ENCODE data around the gene NAPA.

The NAPA gene

DNA sequence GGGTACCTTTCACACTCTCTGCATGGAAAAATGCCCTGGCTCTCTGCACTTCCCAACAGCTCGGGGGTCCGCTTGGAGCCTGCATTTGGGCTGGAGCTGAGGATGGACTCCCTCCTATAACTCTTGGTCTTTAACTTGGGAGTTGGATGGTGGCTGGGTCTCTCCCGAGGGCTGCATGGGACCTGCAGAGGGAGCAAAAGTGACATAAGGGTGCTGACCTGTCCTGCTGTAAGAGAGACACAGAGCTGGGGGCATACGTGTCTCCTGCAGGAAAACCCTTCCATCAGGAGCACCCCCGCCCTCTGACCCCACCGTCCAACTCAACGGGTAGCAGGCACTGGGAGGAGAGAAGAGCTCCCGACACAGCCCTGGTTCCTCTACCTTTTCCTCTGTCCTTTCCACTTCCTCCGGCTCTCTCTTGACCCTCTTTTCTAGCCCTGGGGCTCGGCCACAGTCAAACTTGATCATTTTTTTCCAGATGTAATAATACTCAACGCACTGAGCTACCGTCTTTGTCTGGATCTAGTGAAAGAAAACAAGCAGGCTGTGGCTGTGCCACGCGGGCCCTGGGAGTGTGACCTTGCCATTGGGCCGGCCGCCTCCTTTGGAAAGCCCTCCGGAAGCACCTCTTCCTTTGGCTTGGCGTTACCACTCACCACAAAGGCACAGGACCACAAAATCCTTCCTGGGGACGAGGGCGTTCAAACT is 6.8 kb upstream of the NAPA start:
- FAIRE-seq, result no peak

DNA sequence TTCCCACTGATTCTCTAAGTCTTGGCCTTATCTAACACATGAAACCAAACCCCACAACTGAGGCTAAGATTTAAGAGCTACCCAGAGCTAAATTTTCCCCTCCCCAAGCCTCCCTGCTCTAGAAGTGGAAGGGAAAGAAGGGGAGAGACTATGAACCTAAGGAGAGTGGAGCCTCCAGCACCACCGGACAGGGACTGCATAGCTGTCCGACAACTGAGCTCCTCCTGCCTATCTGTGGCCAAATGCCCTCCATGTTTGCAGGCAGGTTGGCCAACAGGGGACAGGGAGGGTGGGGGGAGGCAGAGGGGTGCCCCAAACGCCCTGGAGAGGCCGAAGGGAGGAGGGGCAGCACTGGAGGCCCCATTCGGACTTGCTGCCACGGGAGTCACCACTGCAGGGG is 6.0 kb upstream of the NAPA start:
- no peak for FAIRE-seq

DNA sequence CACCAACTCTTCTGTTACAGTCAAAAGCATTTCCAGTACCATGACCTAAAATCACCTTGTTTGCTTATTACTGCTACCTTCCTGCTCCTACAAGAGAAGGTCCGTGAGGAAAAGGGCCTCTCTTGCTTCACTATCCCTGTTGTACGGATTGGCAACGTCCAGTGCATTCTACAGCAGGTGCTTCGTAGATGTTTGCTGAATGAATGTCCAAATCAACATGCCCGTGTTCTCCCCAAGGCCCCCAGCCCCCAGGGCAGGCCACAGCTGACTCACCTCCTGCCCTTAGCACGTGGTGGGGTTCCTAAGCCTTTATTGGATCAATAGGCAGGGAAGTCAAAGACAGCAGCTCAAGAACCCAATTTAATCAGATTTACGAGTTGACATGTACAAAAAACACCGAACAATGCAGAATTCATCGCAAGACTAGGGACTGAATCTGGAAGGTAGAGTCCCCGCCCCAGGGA is 5.5 kb upstream of the NAPA start:
- FAIRE-seq, result no peak

DNA sequence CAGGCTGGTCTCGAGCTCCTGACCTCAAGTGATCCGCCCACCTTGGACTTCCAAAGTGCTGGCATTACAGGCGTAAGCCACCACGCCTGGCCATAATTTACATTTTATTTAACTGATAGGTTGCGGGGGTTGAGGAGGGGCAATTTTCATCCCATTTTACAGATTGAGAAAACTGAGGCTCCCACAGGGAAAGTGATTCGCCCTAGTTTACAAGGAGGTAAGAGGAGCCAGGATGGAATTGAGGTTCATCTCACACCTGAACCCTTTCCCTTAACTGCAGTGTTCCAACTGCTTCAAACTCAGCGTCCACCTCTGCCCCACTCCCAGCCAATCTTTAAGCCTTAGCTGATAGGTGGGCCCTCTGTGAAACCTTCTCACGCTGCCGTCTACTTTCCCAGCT is 4.0 kb upstream of the NAPA start:
- FAIRE-seq, result no peak

DNA sequence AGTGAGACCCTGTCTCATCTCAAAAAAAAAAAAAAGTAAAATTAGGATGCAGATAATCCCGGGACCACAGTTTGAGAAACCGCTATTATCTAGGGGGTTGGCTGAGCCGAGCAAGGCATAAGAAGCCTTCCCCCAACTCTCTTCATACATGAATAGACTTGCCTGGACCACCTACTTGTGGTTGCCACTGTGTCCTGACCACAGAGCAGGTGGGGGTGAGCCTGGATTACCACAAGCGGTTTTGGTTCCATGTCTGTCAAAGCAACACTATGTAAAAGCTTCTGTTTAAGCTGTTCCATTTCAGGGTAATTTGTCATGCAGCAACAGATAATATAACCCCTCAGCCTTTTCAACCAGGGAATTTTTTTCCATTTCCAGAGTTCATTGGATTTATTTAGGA is 3.3 kb upstream of the NAPA start:
- FAIRE-seq, result no peak

DNA sequence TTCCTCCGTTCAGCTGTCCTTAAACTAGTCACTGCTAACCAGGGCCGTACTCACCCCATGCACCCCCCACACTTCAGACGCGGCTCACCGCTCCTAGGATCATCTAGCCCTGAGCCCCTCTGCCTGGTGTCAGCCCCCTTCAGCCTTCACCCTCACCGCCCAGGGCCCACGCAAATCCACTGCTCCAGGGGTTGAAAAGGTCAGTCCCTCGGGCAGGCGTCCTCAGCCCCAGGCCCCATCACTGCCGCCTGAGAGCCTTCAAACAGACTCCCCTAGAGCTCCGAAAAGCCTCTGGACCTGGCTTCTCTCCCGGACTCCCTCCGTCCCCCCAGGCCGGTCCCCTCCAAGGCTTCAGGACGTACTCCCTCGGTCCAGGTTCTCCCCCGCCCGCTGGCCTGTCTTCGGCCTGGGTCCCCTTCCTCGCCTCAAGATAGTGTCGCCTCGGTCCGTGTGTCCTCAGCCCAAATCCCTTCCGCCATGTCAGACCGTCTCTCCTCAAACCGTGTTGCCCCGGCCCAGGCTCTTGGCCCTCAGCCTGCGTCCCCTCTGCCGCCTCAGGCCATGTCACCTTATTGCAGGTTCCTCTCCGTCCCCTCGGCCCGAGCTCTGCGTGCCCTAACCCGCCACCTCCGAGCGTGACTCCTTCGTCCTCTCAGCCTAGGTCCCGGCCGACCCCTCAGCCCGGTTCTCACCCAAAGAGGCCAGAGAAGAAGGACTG is 553 bp downstream of the NAPA start:
- FAIRE-seq, result no peak

DNA sequence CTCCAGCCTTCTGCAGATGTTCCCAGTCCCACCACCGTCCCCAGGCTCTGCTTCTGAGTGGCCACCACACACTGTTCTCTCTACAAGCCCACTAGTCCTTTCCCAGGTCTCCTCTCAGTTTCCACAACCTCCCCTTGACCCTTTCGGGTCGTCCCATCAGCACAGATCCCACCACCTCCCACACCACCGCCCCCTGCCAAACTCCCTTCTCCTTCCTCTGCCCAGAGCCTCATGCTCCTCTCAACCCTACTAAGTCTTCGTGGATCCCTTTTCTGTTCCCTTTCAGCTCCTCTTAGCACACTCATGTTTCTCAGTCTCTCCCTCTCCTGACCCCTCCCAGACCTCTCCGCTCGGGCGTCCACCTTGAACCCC is 1.9 kb downstream of the NAPA start:
- no peak for FAIRE-seq

DNA sequence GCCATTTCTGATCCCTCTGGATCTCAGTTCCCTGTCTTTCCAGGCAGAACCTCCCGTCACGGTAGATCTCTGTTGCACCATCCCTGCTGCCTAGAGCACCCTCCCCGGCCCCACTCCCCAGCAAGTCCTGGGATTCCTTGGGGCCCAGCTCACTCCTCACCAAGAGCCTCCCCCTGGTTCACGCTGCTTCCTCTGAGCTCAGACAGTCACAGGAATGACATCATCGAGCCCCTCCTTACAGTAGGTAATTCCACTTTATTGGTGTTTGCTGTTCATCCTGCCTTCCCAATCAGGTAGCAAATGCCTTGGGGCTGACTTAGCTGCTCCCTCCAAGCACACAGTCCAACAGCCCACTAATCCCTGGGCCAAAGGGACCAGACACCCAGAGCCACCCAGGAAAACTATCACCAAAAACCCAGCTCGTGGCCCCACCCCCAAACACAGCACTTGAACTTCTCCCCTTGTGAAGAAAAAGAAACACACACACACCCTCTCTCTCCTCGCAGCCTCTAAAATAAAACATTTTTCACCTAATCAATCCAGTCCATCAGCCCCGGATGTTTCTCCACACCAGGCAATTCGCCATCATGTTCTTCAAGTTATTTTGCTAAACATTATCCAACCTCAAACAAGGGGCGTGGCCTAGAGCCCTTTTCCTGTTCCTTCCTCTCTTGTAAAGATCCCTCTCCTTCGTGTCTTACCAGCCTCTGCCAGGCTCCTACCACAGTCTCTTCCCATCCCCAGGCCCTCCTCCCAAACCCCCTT is 2.5 kb downstream of the NAPA start:
- FAIRE-seq, result no peak

DNA sequence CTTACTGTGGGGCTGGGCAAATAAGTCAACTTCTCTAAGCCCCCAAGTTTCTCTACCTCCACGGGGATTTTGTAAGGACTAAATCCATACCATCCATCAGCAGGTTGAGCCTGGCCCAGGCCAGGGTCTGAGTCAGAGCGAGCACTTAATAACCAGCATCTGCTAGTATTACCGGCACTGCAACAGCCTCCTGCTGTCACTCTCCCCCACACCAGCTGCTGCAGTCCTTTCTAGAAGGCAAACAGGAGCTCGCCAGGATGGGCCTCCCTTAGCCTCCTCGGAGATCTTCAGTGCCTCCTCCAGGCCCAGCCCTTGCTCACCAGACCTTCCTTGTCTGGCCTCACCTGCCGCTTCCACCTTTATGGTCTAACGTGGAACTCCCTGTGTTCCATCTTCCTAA is 3.2 kb downstream of the NAPA start:
- no peak for FAIRE-seq

DNA sequence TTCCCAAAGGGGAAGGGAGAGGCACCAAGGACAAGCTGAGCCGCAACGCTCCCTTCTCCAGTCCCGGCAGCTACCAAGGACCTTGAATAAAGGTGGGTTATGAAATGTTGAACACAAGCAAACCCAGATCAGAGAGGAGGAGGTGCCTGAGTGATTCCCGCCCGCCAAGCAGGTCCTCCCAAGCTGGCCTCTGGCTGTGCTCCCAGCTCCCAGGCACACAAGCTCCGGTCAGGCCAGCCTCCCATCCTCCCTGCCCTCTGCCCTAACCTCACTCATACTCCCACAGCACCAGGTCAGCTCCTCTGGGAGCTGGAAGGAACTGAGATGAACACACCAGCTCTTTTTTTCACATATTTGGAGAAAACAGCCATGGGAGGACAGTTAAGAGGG is 3.7 kb downstream of the NAPA start:
- no peak for FAIRE-seq

DNA sequence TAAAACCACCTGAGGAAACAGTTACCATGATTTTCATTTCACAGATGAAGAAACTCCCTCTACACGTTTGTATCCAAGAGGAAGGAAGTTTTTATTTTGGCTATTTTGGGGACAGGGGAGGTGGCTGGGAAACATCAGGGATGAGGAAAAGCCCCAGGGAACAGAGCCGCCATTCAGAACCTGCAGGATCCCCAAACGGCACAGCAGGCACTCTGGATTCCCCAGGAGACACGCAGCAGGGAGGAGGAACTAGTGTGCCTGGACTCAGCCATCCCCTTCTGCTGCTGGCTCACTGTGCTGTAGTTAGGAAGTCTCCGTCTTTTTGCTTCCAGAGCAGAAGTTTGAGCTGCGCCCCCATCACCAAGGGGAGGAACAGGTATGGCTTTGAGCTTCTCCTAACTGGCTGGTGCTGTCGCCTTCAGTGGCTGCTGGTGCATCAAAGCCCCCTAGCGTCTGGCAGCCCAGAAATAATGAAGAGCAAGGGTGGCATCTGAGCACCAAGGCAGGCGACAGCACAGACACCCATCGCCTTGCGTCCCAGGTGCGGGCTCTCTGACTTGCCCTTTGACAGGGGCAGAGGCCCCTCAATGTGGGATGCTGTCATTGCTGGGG is 4.2 kb downstream of the NAPA start:
- no peak for FAIRE-seq

DNA sequence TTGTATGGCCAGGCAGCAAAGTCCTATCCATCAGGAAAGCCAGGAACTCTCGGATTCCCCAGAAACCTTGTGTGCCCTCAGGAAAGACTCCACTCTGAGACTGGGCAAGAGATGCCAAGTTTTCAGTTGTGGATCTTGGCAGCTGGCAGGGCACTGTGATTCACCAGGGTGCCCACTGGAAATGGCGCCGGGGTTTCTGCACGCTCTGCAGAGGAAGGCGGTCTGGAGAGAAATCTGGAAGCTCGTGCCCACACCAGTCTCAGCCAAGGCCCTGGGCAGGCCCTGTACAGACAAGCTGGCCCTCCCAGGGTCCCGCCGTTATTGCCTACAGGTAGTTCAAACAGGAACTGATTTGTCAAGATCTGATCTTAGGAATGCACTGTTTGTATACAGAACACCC is 4.9 kb downstream of the NAPA start:
- FAIRE-seq, result no peak

DNA sequence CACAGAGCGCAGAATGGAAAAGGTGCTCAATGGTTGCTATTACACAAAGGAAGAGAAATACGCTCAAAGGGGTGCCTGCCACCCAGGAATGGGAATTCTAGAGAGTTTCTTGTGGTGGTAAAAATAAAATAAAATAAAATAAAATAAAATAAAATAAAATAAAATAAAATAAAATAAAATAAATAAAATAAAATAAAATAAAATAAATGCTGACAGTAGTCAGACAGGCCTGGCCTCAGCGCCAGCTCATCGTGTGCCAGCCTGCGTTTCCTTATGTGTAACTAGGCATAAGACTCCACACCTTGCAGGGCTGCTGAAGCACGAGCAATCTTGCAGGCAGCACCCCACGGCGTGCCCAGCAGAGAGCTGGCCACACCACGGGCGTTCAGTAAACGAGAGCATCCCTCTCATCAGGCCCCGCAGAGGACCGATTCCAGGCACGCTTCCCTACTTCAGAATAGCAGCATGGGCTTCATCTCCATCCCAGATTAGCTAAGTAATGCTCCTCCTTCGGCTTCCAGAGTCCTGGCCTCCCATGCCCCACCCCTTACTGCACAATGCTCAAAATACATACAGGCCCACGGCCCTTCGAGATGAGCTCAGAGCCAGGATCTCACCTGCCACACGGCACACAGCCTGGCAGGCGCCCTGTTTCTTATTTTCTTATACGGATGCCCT is 5.6 kb downstream of the NAPA start:
- FAIRE-seq, result no peak

DNA sequence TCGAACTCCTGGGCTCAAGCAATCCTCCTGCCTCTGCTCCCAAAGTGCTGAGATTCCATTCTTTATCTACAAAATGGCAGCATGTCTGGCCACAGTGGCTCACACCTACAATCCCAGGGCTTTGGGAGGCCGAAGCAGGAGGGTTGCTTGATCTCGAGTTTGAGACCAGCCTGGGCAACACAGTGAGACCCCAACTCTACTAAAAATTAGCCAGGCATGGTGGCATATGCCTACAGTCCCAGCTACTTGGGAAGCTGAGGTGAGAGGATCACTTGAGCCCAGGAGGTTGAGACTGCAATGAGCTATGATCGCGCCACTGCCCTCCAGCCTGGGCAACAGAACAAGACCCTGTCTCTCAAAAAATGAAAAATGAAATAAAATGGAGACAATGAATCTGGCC is 6.1 kb downstream of the NAPA start:
- no peak for FAIRE-seq

DNA sequence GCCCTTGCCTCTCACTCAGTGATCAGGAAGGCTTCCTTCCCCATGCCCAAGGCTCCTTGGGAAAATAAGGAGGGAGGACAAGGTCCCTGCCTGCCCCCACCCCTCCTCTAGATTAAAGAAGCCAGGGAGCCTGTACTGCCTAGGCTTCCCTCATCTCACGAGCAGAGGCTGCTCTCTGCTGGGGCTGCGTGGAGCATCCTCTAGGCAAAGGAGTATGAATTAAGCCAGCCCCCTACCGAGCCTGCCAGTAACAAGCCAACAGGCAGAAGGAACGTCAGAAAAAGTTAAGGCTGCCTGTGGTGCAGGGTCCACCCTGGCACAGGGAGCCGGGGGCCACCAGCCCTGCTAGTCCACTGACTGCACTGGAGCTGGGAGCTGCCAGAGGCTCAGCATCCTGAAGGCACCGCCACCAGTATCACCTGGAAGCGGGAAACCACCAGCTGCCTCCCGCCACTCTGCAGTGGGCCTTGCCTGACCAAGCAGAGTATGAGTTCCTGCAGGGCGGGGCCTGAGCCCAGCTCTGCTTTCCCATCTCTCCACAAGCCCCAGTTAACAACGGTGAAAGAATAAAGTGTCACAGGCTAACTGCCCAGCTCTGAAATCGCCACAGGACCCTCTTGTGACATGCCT is 6.8 kb downstream of the NAPA start:
- no peak for FAIRE-seq

DNA sequence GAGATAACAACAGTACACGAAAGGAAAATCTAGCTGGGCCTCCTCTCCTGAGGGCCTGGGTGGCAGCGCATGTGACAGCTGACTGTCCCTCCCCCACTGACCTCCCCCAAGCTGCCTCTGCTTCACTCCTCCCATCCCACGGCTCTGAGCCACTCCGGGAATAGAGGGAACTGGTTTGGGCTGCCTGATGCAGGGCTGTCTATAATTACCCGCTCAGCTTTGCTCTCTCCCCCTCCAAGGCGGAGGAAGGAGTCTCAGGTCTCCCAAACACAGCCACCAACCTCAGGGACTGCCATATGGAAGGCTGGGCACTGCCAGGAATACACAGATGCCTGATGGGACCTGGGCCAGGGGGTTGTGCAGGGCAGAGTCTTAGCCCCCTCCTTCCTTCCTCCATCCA is 7.9 kb downstream of the NAPA start:
- no peak for FAIRE-seq

DNA sequence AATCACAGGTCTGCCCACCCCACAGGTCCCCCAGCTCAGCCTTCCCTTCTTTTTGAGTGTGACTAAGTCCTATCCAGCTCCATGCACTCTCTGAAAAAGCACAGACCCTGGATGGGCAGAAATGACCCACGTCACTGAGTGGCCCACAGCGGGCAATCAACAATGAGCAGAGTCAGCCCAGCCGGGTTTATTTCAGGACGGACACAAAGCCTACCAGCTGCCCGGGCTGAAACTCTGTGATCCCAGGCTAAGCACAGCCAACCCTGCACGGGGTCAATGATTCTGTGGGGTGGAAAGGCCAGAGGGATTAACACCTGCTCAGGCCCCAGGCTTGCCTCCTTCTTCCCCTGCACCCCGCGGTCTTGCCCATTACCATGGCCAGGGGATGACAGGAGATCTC is 8.4 kb downstream of the NAPA start:
- no peak for FAIRE-seq

DNA sequence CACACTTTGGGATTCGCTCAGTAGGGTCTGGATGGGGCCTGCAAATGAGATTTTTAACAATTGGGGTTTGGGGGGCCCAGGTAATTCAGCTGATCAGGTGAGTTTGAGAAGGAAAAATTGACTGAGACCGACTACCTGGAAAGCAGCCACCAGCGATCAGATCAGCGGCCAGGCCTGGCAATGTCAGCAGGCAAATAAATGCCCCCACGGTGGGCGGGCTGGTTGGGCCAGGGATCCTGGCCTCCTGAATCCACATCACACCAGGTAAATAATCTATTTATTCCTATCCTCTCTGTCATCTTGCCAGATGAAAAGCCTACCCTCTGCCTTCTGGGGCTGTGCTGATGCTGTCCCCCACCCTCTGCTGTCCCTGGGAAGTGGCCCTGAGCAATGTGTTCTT is 9.4 kb downstream of the NAPA start:
- no peak for FAIRE-seq

DNA sequence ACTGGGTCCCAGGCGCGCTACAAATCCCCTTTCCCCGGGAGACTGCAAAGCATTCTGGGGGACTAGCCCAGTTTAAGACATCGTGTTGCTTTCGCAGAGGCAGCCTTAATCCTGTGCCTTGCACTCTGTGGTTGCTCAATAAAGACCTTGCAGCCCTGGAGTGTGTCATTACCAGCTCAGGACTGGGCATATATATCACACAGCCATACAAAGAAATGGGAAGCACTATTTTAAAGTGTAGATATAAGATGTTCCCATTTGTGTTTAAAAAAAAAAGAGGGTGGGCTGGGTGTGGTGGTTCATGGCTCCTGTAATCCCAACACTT is 11.1 kb downstream of the NAPA start:
- no peak for FAIRE-seq

DNA sequence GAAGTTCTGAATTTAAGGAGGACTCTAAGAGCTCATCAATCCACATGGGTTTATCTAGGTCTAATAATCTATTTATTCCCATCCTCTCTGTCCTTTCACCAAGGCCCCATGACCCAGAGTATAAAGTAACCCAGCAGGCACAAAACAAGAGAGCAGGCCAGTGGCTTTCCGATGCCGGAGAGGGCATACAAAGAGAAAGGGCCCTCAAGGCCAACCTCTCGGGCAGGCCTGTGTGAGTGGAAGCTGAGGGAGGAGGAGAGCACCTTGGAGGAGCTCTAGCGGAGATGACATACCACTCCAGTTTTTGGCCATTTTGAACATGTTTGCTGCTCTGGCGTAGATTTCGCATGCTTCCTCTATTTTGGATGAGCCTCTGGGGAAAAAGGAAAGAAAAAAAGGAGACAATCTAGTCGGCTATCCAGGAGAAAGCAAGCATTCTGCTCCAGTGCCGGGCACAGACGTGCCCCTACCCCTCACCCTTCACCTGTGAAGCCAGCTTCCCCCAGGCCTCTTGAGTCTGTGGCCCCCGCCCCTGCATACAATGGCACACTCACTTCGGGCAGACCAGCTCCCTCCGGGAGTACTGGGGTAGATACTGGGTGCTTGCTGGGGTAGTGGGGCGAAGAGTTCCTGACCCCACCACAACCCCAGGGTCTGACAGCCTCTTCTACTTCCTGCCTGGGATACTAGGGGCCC is 11.6 kb downstream of the NAPA start:
- FAIRE-seq, result no peak

DNA sequence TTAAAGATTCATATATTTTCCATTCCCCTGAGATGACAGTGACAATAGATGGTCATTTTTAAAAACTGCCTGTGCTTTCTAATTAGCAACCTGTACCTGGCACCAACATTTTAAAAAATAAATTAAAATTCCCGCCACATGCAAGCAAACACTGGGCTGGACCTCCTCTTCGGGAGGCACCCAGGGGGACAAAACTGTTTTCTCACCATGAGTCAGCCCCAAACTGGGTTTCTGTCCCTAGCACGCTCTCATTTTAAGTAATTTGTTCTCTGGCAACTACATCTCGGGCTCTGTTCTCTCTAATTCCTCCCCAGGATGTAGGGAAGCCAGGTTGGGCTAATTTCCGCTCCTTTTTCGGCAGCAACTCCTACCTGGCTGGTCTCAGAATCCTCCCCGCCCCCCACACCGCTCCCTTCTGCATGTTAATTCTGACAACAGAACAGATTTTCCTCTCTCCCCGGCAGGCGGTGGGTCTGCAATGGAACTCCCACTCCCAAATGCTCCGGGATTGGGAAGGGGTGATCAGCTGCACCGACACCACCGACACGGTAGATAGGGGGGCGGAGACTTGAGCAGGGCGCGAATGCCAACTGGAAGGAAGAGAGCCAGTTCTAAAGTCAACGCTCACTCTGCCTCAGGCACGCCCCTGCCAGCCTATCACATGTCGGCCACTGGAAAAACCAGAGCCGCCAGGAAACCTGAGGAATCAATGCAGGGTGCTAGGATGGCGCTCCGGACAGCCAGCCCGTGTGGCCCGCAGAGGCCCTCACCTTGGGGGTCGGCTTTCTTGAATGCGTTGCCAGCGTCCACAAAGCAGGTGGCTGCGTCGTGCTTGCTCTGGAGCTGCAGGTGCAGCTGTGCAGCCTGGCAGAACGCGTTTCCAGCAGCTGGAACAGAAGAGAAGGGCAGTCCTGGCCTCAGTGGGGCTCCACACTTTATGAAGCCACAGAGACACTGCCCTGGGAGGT is 14.7 kb downstream of the NAPA start:
- no peak for FAIRE-seq
